GM23248 (cell line): ENCODE results near the gene STARD10.

Source experiments
- EZH2 ChIP-seq: fragments of 200-600 bp; sonication (generic); IDR thresholded peaks from 2 replicates; pipeline ENCODE4 v1.6.1; 2018; ENCODE audit warnings: antibody characterized with exemption, mild to moderate bottlenecking; ENCODE audit not compliant: insufficient read depth, poor library complexity, severe bottlenecking
- EZH2phosphoT487 ChIP-seq: fragments of 200-600 bp; sonication (generic); IDR thresholded peaks from 2 replicates; pipeline ENCODE4 v1.6.1; 2018; ENCODE audit warnings: antibody characterized with exemption, moderate library complexity, mild to moderate bottlenecking, low read depth; ENCODE audit not compliant: insufficient read depth

- TF ChIP-seq EZH2phosphoT487 = no peak
- TF ChIP-seq EZH2 = no peak
Measured at GRCh38 chr11:72764503-72764902, 29.3 kb downstream of the STARD10 start.
